ENCODE data around the gene TNRC6B. TPM values are rescaled to one million over a fixed set of nuclear protein-coding genes. Genes with fewer than 3 reads are reported as not detected.

TNRC6B gene
- total and polyA plus RNA-seq, 2 of the 13 experiments (the other 11 are each of a cell fraction or from before 2014, with no cell fraction given) = 8.9 to 13.2 TPM

- peak; percentile 65 for TF ChIP-seq SIX4 (CRISPR knock-in tag; IDR thresholded peaks at IDR 0.05)
- TF ChIP-seq ZNF18 (CRISPR knock-in tag; IDR thresholded peaks at IDR 0.05; ENCODE audit: insufficient replicate concordance) = no peak
- no peak for TF ChIP-seq LBX2 (CRISPR knock-in tag; IDR thresholded peaks at IDR 0.05; ENCODE audit: borderline replicate concordance)
- no peak for TF ChIP-seq ATF3 (CRISPR knock-in tag; IDR thresholded peaks at IDR 0.05)
- no peak for TF ChIP-seq NFKB2 (CRISPR knock-in tag; IDR thresholded peaks at IDR 0.05; ENCODE audit: borderline replicate concordance)
- no peak for TF ChIP-seq ELK4 (CRISPR knock-in tag; IDR thresholded peaks at IDR 0.05; ENCODE audit: borderline replicate concordance)
- 0 out of 2 replicates have a peak, but pooled peaks have one; percentile 51 for TF ChIP-seq ZNF605 (CRISPR knock-in tag; IDR thresholded peaks at IDR 0.05)
- TF ChIP-seq CHD4 (IDR thresholded peaks at IDR 0.05; ENCODE audit: borderline replicate concordance, low read length) = no peak; the same call in 1 of the 2 replicates
- TF ChIP-seq ZNF891 (CRISPR knock-in tag; IDR thresholded peaks at IDR 0.05) = no peak
- TF ChIP-seq CEBPZ (IDR thresholded peaks at IDR 0.05; ENCODE audit: low read length) = no peak
- no peak for TF ChIP-seq TBL1XR1 (IDR thresholded peaks at IDR 0.05; ENCODE audit: borderline replicate concordance, low read length, partially characterized antibody)
- TF ChIP-seq ZNF644 (CRISPR knock-in tag; IDR thresholded peaks at IDR 0.05; ENCODE audit: low read depth) = no peak
- peak; percentile 97 for TF ChIP-seq DRAP1 (CRISPR knock-in tag; IDR thresholded peaks at IDR 0.05)
- TF ChIP-seq ZNF138 (CRISPR knock-in tag; IDR thresholded peaks at IDR 0.05; ENCODE audit: low read depth) = no peak
- TF ChIP-seq ZNF580 (CRISPR knock-in tag; IDR thresholded peaks at IDR 0.05; ENCODE audit: borderline replicate concordance, low read depth) = no peak
- TF ChIP-seq ZNF260 (CRISPR knock-in tag; IDR thresholded peaks at IDR 0.05; ENCODE audit: borderline replicate concordance, low read depth) = no peak
- 0 out of 4 replicates have a peak, but pooled peaks of 1 of the 2 experiments have one; percentile 24 for TF ChIP-seq EP300 (IDR thresholded peaks at IDR 0.05; ENCODE audit: low read depth in 2 of 2, low read length in 2 of 2)
- TF ChIP-seq EP300 (CRISPR knock-in tag; IDR thresholded peaks at IDR 0.05; ENCODE audit: borderline replicate concordance) = 0 out of 2 replicates have a peak, but pooled peaks have one; percentile 10
- 0 out of 2 replicates have a peak, but pooled peaks have one; percentile 38 for TF ChIP-seq ZSCAN25 (CRISPR knock-in tag; IDR thresholded peaks at IDR 0.05)
- TF ChIP-seq MYNN (CRISPR knock-in tag; IDR thresholded peaks at IDR 0.05; ENCODE audit: low read depth) = no peak
- no peak for TF ChIP-seq BRCA1 (CRISPR knock-in tag; IDR thresholded peaks at IDR 0.05)
- peak; percentile 20 for TF ChIP-seq XRCC5 (optimal IDR thresholded peaks at IDR 0.05; ENCODE audit: low read length)
These were observed at the start of gene TNRC6B (continued) for GRCh38 chr22:40177738-40178416.
